Loucy (cell line): Measurements from ENCODE around the gene COLQ.

Experiments
- H2AFZ ChIP-seq: fragments of 200-600 bp; sonication (generic); 2 replicates; pipeline ENCODE4 v1.6.0; 2016; ENCODE audit warnings: antibody characterized with exemption, mild to moderate bottlenecking, low read length, moderate library complexity
- H3F3A ChIP-seq: fragments of 200-600 bp; 2 replicates; pipeline ENCODE4 v1.6.0; 2016; ENCODE audit warnings: antibody characterized with exemption, low read depth, mild to moderate bottlenecking
- H3K27me3 ChIP-seq: fragments of 200-600 bp; sonication (generic); 2 replicates; pipeline ENCODE4 v1.6.1; 2014; ENCODE audit warnings: low read length, mild to moderate bottlenecking; ENCODE audit not compliant: insufficient read depth, poor library complexity, severe bottlenecking
- H3K36me3 ChIP-seq: fragments of 200-600 bp; sonication (generic); 2 replicates; pipeline ENCODE4 v1.6.1; 2016; ENCODE audit warnings: low read length; ENCODE audit not compliant: insufficient read depth
- H3K4me1 ChIP-seq: fragments of 200-600 bp; sonication (generic); 2 replicates; pipeline ENCODE4 v1.5.1; 2014; ENCODE audit warnings: low read length, mild to moderate bottlenecking; ENCODE audit not compliant: insufficient read depth, poor library complexity, severe bottlenecking
- H3K4me2 ChIP-seq: fragments of 200-600 bp; sonication (generic); 2 replicates; pipeline ENCODE4 v1.6.0; 2014; ENCODE audit warnings: antibody characterized with exemption, low read length, low read depth, mild to moderate bottlenecking; ENCODE audit not compliant: poor library complexity, severe bottlenecking
- H3K4me3 ChIP-seq: fragments of 200-600 bp; sonication (generic); 2 replicates; pipeline ENCODE4 v1.5.1; 2014; ENCODE audit warnings: low read length, mild to moderate bottlenecking, mixed read lengths; ENCODE audit not compliant: poor library complexity, severe bottlenecking
- H3K79me2 ChIP-seq: fragments of 200-600 bp; sonication (generic); 2 replicates; pipeline ENCODE4 v1.6.1; 2014; ENCODE audit warnings: low read length; ENCODE audit not compliant: insufficient read depth
- H3K9ac ChIP-seq: fragments of 200-600 bp; sonication (generic); 2 replicates; pipeline ENCODE4 v1.6.0; 2014; ENCODE audit warnings: mild to moderate bottlenecking, low read depth, low read length, moderate library complexity; ENCODE audit not compliant: poor library complexity, severe bottlenecking
- H3K9me2 ChIP-seq: fragments of 200-600 bp; sonication (generic); replicated peaks from 2 replicates; pipeline ENCODE4 v1.6.1; 2016; ENCODE audit warnings: low read depth, low read length, mixed read lengths
- H3K9me3 ChIP-seq: fragments of 200-600 bp; sonication (generic); 2 replicates; pipeline ENCODE4 v1.6.1; 2014; ENCODE audit warnings: mild to moderate bottlenecking, antibody characterized with exemption, low read length, low read depth; ENCODE audit not compliant: insufficient read depth
- H4K20me1 ChIP-seq: fragments of 200-600 bp; sonication (generic); 2 replicates; pipeline ENCODE4 v1.6.0; 2014; ENCODE audit warnings: antibody characterized with exemption, low read length, mild to moderate bottlenecking; ENCODE audit not compliant: insufficient read depth, poor library complexity, severe bottlenecking
- CTCF ChIP-seq: fragments of 200-600 bp; sonication (generic); conservative IDR thresholded peaks from 2 replicates; pipeline ENCODE4 v1.5.1; 2014; ENCODE audit warnings: mild to moderate bottlenecking, antibody characterized with exemption, low read length
- EZH2phosphoT487 ChIP-seq: fragments of 200-600 bp; IDR thresholded peaks from 2 replicates; pipeline ENCODE4 v1.6.1; 2018; ENCODE audit warnings: antibody characterized with exemption, mild to moderate bottlenecking, moderate library complexity, borderline replicate concordance

The COLQ gene

DNA sequence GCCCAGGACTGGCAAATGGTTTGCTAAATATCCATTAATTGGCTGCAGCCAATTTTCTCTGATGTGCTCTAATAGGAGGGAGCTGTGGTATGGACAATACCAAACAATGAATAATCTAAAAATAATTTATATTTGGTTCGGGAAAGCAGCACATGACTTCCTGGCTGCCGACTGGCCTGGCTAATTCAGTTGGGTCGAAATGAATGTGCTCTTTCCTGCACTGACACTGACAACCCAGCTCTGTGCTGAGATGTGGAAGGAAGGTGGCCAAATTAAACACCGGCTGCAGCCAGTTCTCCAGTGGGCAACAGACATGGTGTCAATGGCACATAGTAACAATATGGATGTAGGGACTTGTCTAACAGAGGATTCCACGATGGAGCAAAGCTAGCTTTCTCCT, 21.1 kb upstream of the COLQ start:
- TF ChIP-seq CTCF (no peak), EZH2phosphoT487 (no peak)
- no peak overlapping the region for H2AFZ ChIP-seq
- no peaks in the 10 kb centered on the region for H3K79me2 ChIP-seq
- H3K9me3 ChIP-seq = no peaks in the 10 kb centered on the region
- no peaks in the 10 kb centered on the region for H3K4me1 ChIP-seq
- no peaks in the 10 kb centered on the region for H3K36me3 ChIP-seq
- H3K4me3 ChIP-seq = no peak overlapping the region
- H3K9me2 ChIP-seq = no peaks in the 10 kb centered on the region
- no peak overlapping the region for H3K9ac ChIP-seq
- no peak overlapping the region for H3K4me2 ChIP-seq
- H3K27me3 ChIP-seq = no peaks in the 10 kb centered on the region
- H4K20me1 ChIP-seq = no peaks in the 10 kb centered on the region
- H3F3A ChIP-seq = no peaks in the 10 kb centered on the region

- Histone ChIP-seq H3K4me1 (peaks cover 5% of the 10 kb centered on the region), H4K20me1 (no peaks in the 10 kb centered on the region), H3K4me3 (no peak overlapping the region), H3K9me2 (no peaks in the 10 kb centered on the region), H3K79me2 (no peaks in the 10 kb centered on the region), H3K27me3 (no peaks in the 10 kb centered on the region), H3K36me3 (no peaks in the 10 kb centered on the region), H3K9ac (no peak overlapping the region), H3F3A (no peaks in the 10 kb centered on the region), H3K9me3 (no peaks in the 10 kb centered on the region), H3K4me2 (no peak overlapping the region), H2AFZ (no peak overlapping the region)
- TF ChIP-seq CTCF (no peak), EZH2phosphoT487 (no peak)
Observed at GRCh38 chr3:15541371-15541770, 19.9 kb upstream of the COLQ start.

GRCh38 chr3:15539066-15539465, 17.6 kb upstream of the COLQ start:
- no peaks in the 10 kb centered on the region for H3F3A ChIP-seq
- TF ChIP-seq EZH2phosphoT487 = no peak
- TF ChIP-seq CTCF = no peak
- H3K4me1 ChIP-seq = peaks cover 5% of the 10 kb centered on the region
- no peaks in the 10 kb centered on the region for H3K36me3 ChIP-seq
- no peaks in the 10 kb centered on the region for H3K9me3 ChIP-seq
- no peak overlapping the region for H3K4me2 ChIP-seq
- H3K27me3 ChIP-seq = no peaks in the 10 kb centered on the region
- H3K79me2 ChIP-seq = no peaks in the 10 kb centered on the region
- no peaks in the 10 kb centered on the region for H3K9me2 ChIP-seq
- no peak overlapping the region for H3K9ac ChIP-seq
- no peaks in the 10 kb centered on the region for H4K20me1 ChIP-seq
- H2AFZ ChIP-seq = no peak overlapping the region
- no peak overlapping the region for H3K4me3 ChIP-seq
